Activated T-helper 1 cell treated with anti-CD3 and anti-CD28 coated beads, Interleukin-12 subunit alpha, Interleukin-12 subunit beta, Interleukin-2, Interleukin-4 antibody, amounts not matched to agents 30 ng/mL and 10 ng/mL and 1 ng/mL, durations not matched to agents 14 hours and 24 hours and 36 hours (primary cell): ENCODE data around the gene WFIKKN1. TPM values are rescaled to one million over a fixed set of nuclear protein-coding genes. Genes with fewer than 3 reads are reported as not detected.

Source experiments
- DNase-seq: peaks from one replicate; pipeline ENCODE4 v3.0.0; 2021; ENCODE audit warnings: low spot score
- H3K27ac Mint-ChIP-seq: one replicate; pipeline ENCODE4 v1.8.0; 2021; ENCODE audit warnings: mild to moderate bottlenecking, mixed read lengths
- H3K27me3 Mint-ChIP-seq: one replicate; pipeline ENCODE4 v1.8.0; 2022; ENCODE audit warnings: mild to moderate bottlenecking, moderate library complexity, mixed read lengths; ENCODE audit not compliant: insufficient read depth
- H3K36me3 Mint-ChIP-seq: one replicate; pipeline ENCODE4 v1.8.0; 2021; ENCODE audit warnings: low read depth, mixed read lengths
- H3K4me1 Mint-ChIP-seq: one replicate; pipeline ENCODE4 v1.8.0; 2021; ENCODE audit warnings: low read depth, mixed read lengths
- H3K4me3 Mint-ChIP-seq: one replicate; pipeline ENCODE4 v1.8.0; 2021; ENCODE audit warnings: mild to moderate bottlenecking, moderate library complexity, mixed read lengths
- H3K9me3 Mint-ChIP-seq: one replicate; pipeline ENCODE4 v1.8.0; 2021; ENCODE audit warnings: mixed read lengths
- intact Hi-C: fragments of 100-400 bp; cut with micrococcal nuclease; formaldehyde crosslinking; loops from one replicate; pipeline ENCODE4 v1.15.1; 2024
- total RNA-seq: library from RNA; stranded (reverse); gene quantifications from 2 replicates; pipeline ENCODE4 v1.2.3, GENCODE V29; 2022

Gene WFIKKN1
- total RNA-seq, 1 donor from 2014 or later: 0.34 TPM

GRCh38 chr16:620700-621525 is 9.9 kb upstream of the WFIKKN1 start:
- no peaks in the 10 kb centered on the region for H3K9me3 Mint-ChIP-seq
- intact Hi-C loops: no loop called here
- H3K4me1 Mint-ChIP-seq: no peaks in the 10 kb centered on the region
- H3K4me3 Mint-ChIP-seq: no peak overlapping the region
- no peaks in the 10 kb centered on the region for H3K36me3 Mint-ChIP-seq
- DNase-seq: no peak
- H3K27me3 Mint-ChIP-seq: no peaks in the 10 kb centered on the region
- no peak overlapping the region for H3K27ac Mint-ChIP-seq

- Mint-ChIP-seq H3K4me3 (no peak overlapping the region), H3K4me1 (no peaks in the 10 kb centered on the region), H3K36me3 (no peaks in the 10 kb centered on the region), H3K27me3 (no peaks in the 10 kb centered on the region), H3K27ac (no peak overlapping the region), H3K9me3 (no peaks in the 10 kb centered on the region)
- intact Hi-C loops: no loop called here
- no peak for DNase-seq
Measured at GRCh38 chr16:621526-622105, 9.2 kb upstream of the WFIKKN1 start.

- DNase-seq: no peak
- no peaks in the 10 kb centered on the region for H3K27me3 Mint-ChIP-seq
- H3K9me3 Mint-ChIP-seq: no peaks in the 10 kb centered on the region
- intact Hi-C loops: no loop called here
- H3K36me3 Mint-ChIP-seq: no peaks in the 10 kb centered on the region
- no peaks in the 10 kb centered on the region for H3K4me1 Mint-ChIP-seq
- no peak overlapping the region for H3K27ac Mint-ChIP-seq
- no peak overlapping the region for H3K4me3 Mint-ChIP-seq
Measured at GRCh38 chr16:622920-623280, 7.9 kb upstream of the WFIKKN1 start.

- Mint-ChIP-seq H3K9me3 (no peaks in the 10 kb centered on the region), H3K4me1 (no peaks in the 10 kb centered on the region), H3K36me3 (no peaks in the 10 kb centered on the region), H3K27ac (no peak overlapping the region), H3K27me3 (no peaks in the 10 kb centered on the region), H3K4me3 (no peak overlapping the region)
- DNase-seq: no peak
- intact Hi-C loops: no loop called here
Measured at GRCh38 chr16:624526-625070, 6.2 kb upstream of the WFIKKN1 start.

- no peak overlapping the region for H3K27ac Mint-ChIP-seq
- DNase-seq: no peak
- no peaks in the 10 kb centered on the region for H3K4me1 Mint-ChIP-seq
- H3K9me3 Mint-ChIP-seq: no peaks in the 10 kb centered on the region
- H3K36me3 Mint-ChIP-seq: no peaks in the 10 kb centered on the region
- H3K27me3 Mint-ChIP-seq: no peaks in the 10 kb centered on the region
- no peak overlapping the region for H3K4me3 Mint-ChIP-seq
- intact Hi-C loops: no loop called here
Measured at GRCh38 chr16:625117-625976, 5.4 kb upstream of the WFIKKN1 start.

- H3K36me3 Mint-ChIP-seq: no peaks in the 10 kb centered on the region
- no peaks in the 10 kb centered on the region for H3K27me3 Mint-ChIP-seq
- H3K9me3 Mint-ChIP-seq: no peaks in the 10 kb centered on the region
- no peak overlapping the region for H3K4me3 Mint-ChIP-seq
- no peak for DNase-seq
- intact Hi-C loops: no loop called here
- H3K4me1 Mint-ChIP-seq: no peaks in the 10 kb centered on the region
- no peak overlapping the region for H3K27ac Mint-ChIP-seq
Measured at GRCh38 chr16:625977-626765, 4.6 kb upstream of the WFIKKN1 start.

GRCh38 chr16:626787-627453 is 3.9 kb upstream of the WFIKKN1 start:
- no peaks in the 10 kb centered on the region for H3K4me1 Mint-ChIP-seq
- intact Hi-C loops: no loop called here
- no peak for DNase-seq
- H3K36me3 Mint-ChIP-seq: no peaks in the 10 kb centered on the region
- H3K4me3 Mint-ChIP-seq: no peak overlapping the region
- no peak overlapping the region for H3K27ac Mint-ChIP-seq
- H3K9me3 Mint-ChIP-seq: no peaks in the 10 kb centered on the region
- H3K27me3 Mint-ChIP-seq: no peaks in the 10 kb centered on the region

- DNase-seq: no peak
- Mint-ChIP-seq H3K9me3 (no peaks in the 10 kb centered on the region), H3K36me3 (no peaks in the 10 kb centered on the region), H3K27me3 (no peaks in the 10 kb centered on the region), H3K27ac (no peak overlapping the region), H3K4me3 (no peak overlapping the region), H3K4me1 (no peaks in the 10 kb centered on the region)
- intact Hi-C loops: no loop called here
Measured at GRCh38 chr16:627454-628239, 3.1 kb upstream of the WFIKKN1 start.

GRCh38 chr16:628321-629061 is 2.3 kb upstream of the WFIKKN1 start:
- Mint-ChIP-seq H3K4me1 (no peaks in the 10 kb centered on the region), H3K36me3 (no peaks in the 10 kb centered on the region), H3K4me3 (no peak overlapping the region), H3K27me3 (no peaks in the 10 kb centered on the region), H3K9me3 (no peaks in the 10 kb centered on the region), H3K27ac (no peak overlapping the region)
- intact Hi-C loops: no loop called here
- no peak for DNase-seq

GRCh38 chr16:629185-629832 is 1.5 kb upstream of the WFIKKN1 start:
- Mint-ChIP-seq H3K27ac (no peak overlapping the region), H3K27me3 (no peaks in the 10 kb centered on the region), H3K36me3 (no peaks in the 10 kb centered on the region), H3K4me1 (no peaks in the 10 kb centered on the region), H3K9me3 (no peaks in the 10 kb centered on the region), H3K4me3 (no peak overlapping the region)
- intact Hi-C loops: no loop called here
- no peak for DNase-seq

- H3K36me3 Mint-ChIP-seq: no peaks in the 10 kb centered on the region
Measured at GRCh38 chr16:629833-630248, 944 bp upstream of the WFIKKN1 start.

More at GRCh38 chr16:629833-630248, 944 bp upstream of the WFIKKN1 start:
- H3K27me3 Mint-ChIP-seq: no peaks in the 10 kb centered on the region
- no peaks in the 10 kb centered on the region for H3K4me1 Mint-ChIP-seq
- no peaks in the 10 kb centered on the region for H3K9me3 Mint-ChIP-seq
- intact Hi-C loops: no loop called here
- no peak overlapping the region for H3K4me3 Mint-ChIP-seq
- no peak overlapping the region for H3K27ac Mint-ChIP-seq
- no peak for DNase-seq
